SJCRH30 (cell line): ENCODE results near the gene SIGLEC10. TPM values are rescaled to one million over a fixed set of nuclear protein-coding genes. Genes with fewer than 3 reads are reported as not detected.
A peak's percentile ranks its signal among the peaks of the same experiment; 100 is the strongest.
"Not testable (repeated sequence)": the region's sequence is repeated elsewhere in the genome, so short reads cannot be mapped to it uniquely, and the experiment has no call there.

Source experiments
- DNase-seq, 2 experiments: peaks; one replicate each; pipeline ENCODE4 v3.0.0-alpha.2; 2015 to 2020
- H3K27ac ChIP-seq: fragments of 250-450 bp; sonication (Bioruptor Pico); 2 replicates; pipeline ENCODE4 v1.5.1; 2020; ENCODE audit warnings: mild to moderate bottlenecking, moderate library complexity
- H3K27me3 ChIP-seq: fragments of 250-450 bp; sonication (Bioruptor Pico); 2 replicates; pipeline ENCODE4 v1.5.1; 2020; ENCODE audit warnings: mild to moderate bottlenecking, moderate library complexity
- H3K36me3 ChIP-seq: fragments of 250-450 bp; sonication (Bioruptor Pico); 2 replicates; pipeline ENCODE4 v1.5.1; 2020; ENCODE audit warnings: mild to moderate bottlenecking, moderate library complexity
- H3K4me1 ChIP-seq: fragments of 250-450 bp; sonication (Bioruptor Pico); 2 replicates; pipeline ENCODE4 v1.5.1; 2020; ENCODE audit warnings: mild to moderate bottlenecking, moderate library complexity
- H3K4me3 ChIP-seq: fragments of 250-450 bp; sonication (Bioruptor Pico); 2 replicates; pipeline ENCODE4 v1.5.1; 2020; ENCODE audit warnings: mild to moderate bottlenecking, moderate library complexity
- H3K9me3 ChIP-seq: fragments of 250-450 bp; sonication (Bioruptor Pico); replicated peaks from 2 replicates; pipeline ENCODE4 v1.5.1; 2020; ENCODE audit warnings: mild to moderate bottlenecking, moderate library complexity
- total RNA-seq: library from RNA; depleted of rRNA; stranded (reverse); fragments of >200 nt; shearing (Covaris generic); gene quantifications from 2 replicates; pipeline ENCODE4 v1.2.3, GENCODE V29; 2014; rRNA removed

The SIGLEC10 gene
- total RNA-seq, result not detected in 2 replicates

GRCh38 chr19:51417107-51417809 is at the start of gene SIGLEC10:
SIGLEC10 (minus strand) TSS chr19:51417642; CDS start chr19:51417581, 61 bp downstream.
- H3K9me3 ChIP-seq, result no peaks in the 10 kb centered on the region
- DNase-seq, result no peak
- H3K4me1 ChIP-seq, result no peaks in the 10 kb centered on the region
- no peaks in the 10 kb centered on the region for H3K36me3 ChIP-seq
- no peak within 1 kb of the TSS for H3K4me3 ChIP-seq
- no peak within 1 kb of the TSS for H3K27ac ChIP-seq
- H3K27me3 ChIP-seq, result no peaks in the 10 kb centered on the region

GRCh38 chr19:51466723-51467122 is 49.3 kb upstream of the SIGLEC10 start:
- H3K4me3 ChIP-seq, result no peak overlapping the region
- H3K27ac ChIP-seq, result no peak overlapping the region
- H3K9me3 ChIP-seq, result no peaks in the 10 kb centered on the region
- H3K36me3 ChIP-seq, result no peaks in the 10 kb centered on the region
- no peaks in the 10 kb centered on the region for H3K27me3 ChIP-seq
- DNase-seq, result no peak
- H3K4me1 ChIP-seq, result no peaks in the 10 kb centered on the region

- DNase-seq, result not testable (repeated sequence)
These were observed 46.6 kb upstream of the SIGLEC10 start for GRCh38 chr19:51463976-51464581.

GRCh38 chr19:51462681-51463080 is 45.2 kb upstream of the SIGLEC10 start:
- Histone ChIP-seq H3K27ac (no peak overlapping the region), H3K9me3 (no peaks in the 10 kb centered on the region), H3K4me1 (no peaks in the 10 kb centered on the region), H3K36me3 (no peaks in the 10 kb centered on the region), H3K27me3 (no peaks in the 10 kb centered on the region), H3K4me3 (no peak overlapping the region)
- DNase-seq, result no peak

More at GRCh38 chr19:51463976-51464581, 46.6 kb upstream of the SIGLEC10 start:
- H3K27me3 ChIP-seq, H3K4me1 ChIP-seq, H3K9me3 ChIP-seq, H3K27ac ChIP-seq, H3K4me3 ChIP-seq, H3K36me3 ChIP-seq: not testable (repeated sequence)

GRCh38 chr19:51462276-51462675 is 44.8 kb upstream of the SIGLEC10 start:
- H3K4me3 ChIP-seq, result no peak overlapping the region
- no peaks in the 10 kb centered on the region for H3K27me3 ChIP-seq
- H3K36me3 ChIP-seq, result no peaks in the 10 kb centered on the region
- DNase-seq, result no peak
- H3K27ac ChIP-seq, result no peak overlapping the region
- no peaks in the 10 kb centered on the region for H3K9me3 ChIP-seq
- no peaks in the 10 kb centered on the region for H3K4me1 ChIP-seq

GRCh38 chr19:51461723-51462161 is 44.3 kb upstream of the SIGLEC10 start:
- Histone ChIP-seq H3K36me3 (no peaks in the 10 kb centered on the region), H3K4me3 (no peak overlapping the region), H3K9me3 (no peaks in the 10 kb centered on the region), H3K27ac (no peak overlapping the region), H3K4me1 (no peaks in the 10 kb centered on the region), H3K27me3 (no peaks in the 10 kb centered on the region)
- no peak for DNase-seq

GRCh38 chr19:51460164-51460992 is 42.9 kb upstream of the SIGLEC10 start:
- Histone ChIP-seq H3K27ac (no peak overlapping the region), H3K4me3 (peak overlapping the region; percentile 48), H3K36me3 (no peaks in the 10 kb centered on the region), H3K4me1 (no peaks in the 10 kb centered on the region), H3K27me3 (no peaks in the 10 kb centered on the region), H3K9me3 (no peaks in the 10 kb centered on the region)
- peak; percentile 37 to 50 for DNase-seq

- no peaks in the 10 kb centered on the region for H3K27me3 ChIP-seq
- H3K27ac ChIP-seq, result no peak overlapping the region
- DNase-seq, result no peak
- H3K9me3 ChIP-seq, result no peaks in the 10 kb centered on the region
- H3K36me3 ChIP-seq, result no peaks in the 10 kb centered on the region
- H3K4me1 ChIP-seq, result no peaks in the 10 kb centered on the region
- no peak overlapping the region for H3K4me3 ChIP-seq
These were observed 41.6 kb upstream of the SIGLEC10 start for GRCh38 chr19:51458899-51459505.

- Histone ChIP-seq H3K27ac (no peak within 1 kb of the TSS), H3K4me3 (no peak within 1 kb of the TSS), H3K27me3 (no peaks in the 10 kb centered on the region), H3K4me1 (no peaks in the 10 kb centered on the region), H3K9me3 (no peaks in the 10 kb centered on the region), H3K36me3 (no peaks in the 10 kb centered on the region)
- DNase-seq, result no peak
These were observed 40.7 kb upstream of the SIGLEC10 start, which contains the start of gene SIGLEC8 for GRCh38 chr19:51458051-51458645. SIGLEC8 (minus strand) TSS chr19:51458454; CDS start chr19:51458387, 67 bp downstream.

- DNase-seq, result no peak
These were observed 40.0 kb upstream of the SIGLEC10 start for GRCh38 chr19:51457351-51458013.

GRCh38 chr19:51456541-51457290 is 39.3 kb upstream of the SIGLEC10 start:
- no peaks in the 10 kb centered on the region for H3K27me3 ChIP-seq
- no peak overlapping the region for H3K4me3 ChIP-seq
- no peaks in the 10 kb centered on the region for H3K9me3 ChIP-seq
- no peak overlapping the region for H3K27ac ChIP-seq
- no peaks in the 10 kb centered on the region for H3K36me3 ChIP-seq
- H3K4me1 ChIP-seq, result no peaks in the 10 kb centered on the region
- no peak for DNase-seq

More at GRCh38 chr19:51457351-51458013, 40.0 kb upstream of the SIGLEC10 start:
- Histone ChIP-seq H3K27ac (no peak overlapping the region), H3K4me1 (no peaks in the 10 kb centered on the region), H3K9me3 (no peaks in the 10 kb centered on the region), H3K36me3 (no peaks in the 10 kb centered on the region), H3K27me3 (no peaks in the 10 kb centered on the region), H3K4me3 (no peak overlapping the region)

- H3K27me3 ChIP-seq, result no peaks in the 10 kb centered on the region
- no peaks in the 10 kb centered on the region for H3K9me3 ChIP-seq
- no peaks in the 10 kb centered on the region for H3K4me1 ChIP-seq
- no peak overlapping the region for H3K27ac ChIP-seq
- no peaks in the 10 kb centered on the region for H3K36me3 ChIP-seq
- DNase-seq, result no peak
- H3K4me3 ChIP-seq, result no peak overlapping the region
These were observed 33.4 kb upstream of the SIGLEC10 start for GRCh38 chr19:51450730-51451307.

- Histone ChIP-seq H3K36me3 (no peaks in the 10 kb centered on the region), H3K27me3 (no peaks in the 10 kb centered on the region), H3K27ac (no peak overlapping the region), H3K4me1 (no peaks in the 10 kb centered on the region), H3K4me3 (no peak overlapping the region), H3K9me3 (no peaks in the 10 kb centered on the region)
- DNase-seq, result no peak
These were observed 31.1 kb upstream of the SIGLEC10 start for GRCh38 chr19:51448411-51449016.
